DOHH2 (cell line): ENCODE measurements around the gene KCNH6.

ENCODE experiments used
- H3F3A ChIP-seq: fragments of 200-600 bp; sonication (generic), shearing (Covaris generic); 2 replicates; pipeline ENCODE4 v1.6.0; 2016; ENCODE audit warnings: antibody characterized with exemption, mild to moderate bottlenecking; ENCODE audit not compliant: control insufficient read depth, insufficient read depth
- H3K27ac ChIP-seq: fragments of 200-600 bp; sonication (generic); 2 replicates; pipeline ENCODE4 v1.5.1; 2014; ENCODE audit warnings: low read depth, mild to moderate bottlenecking, low read length, moderate library complexity
- H3K27me3 ChIP-seq: fragments of 200-600 bp; sonication (generic); 2 replicates; pipeline ENCODE4 v1.6.1; 2014; ENCODE audit warnings: mild to moderate bottlenecking, low read length, mixed read lengths; ENCODE audit not compliant: control insufficient read depth
- H3K36me3 ChIP-seq: fragments of 200-600 bp; sonication (generic); 2 replicates; pipeline ENCODE4 v1.6.1; 2014; ENCODE audit warnings: mild to moderate bottlenecking, low read length, moderate library complexity, mixed read lengths; ENCODE audit not compliant: control insufficient read depth
- H3K4me1 ChIP-seq: fragments of 200-600 bp; sonication (generic); 2 replicates; pipeline ENCODE4 v1.6.1; 2014; ENCODE audit warnings: mild to moderate bottlenecking, low read length, mixed read lengths; ENCODE audit not compliant: control insufficient read depth
- H3K4me2 ChIP-seq: fragments of 200-600 bp; sonication (generic); 2 replicates; pipeline ENCODE4 v1.6.0; 2014; ENCODE audit warnings: mild to moderate bottlenecking, low read length, moderate library complexity
- H3K4me3 ChIP-seq: fragments of 200-600 bp; sonication (generic); 2 replicates; pipeline ENCODE4 v1.5.1; 2014; ENCODE audit warnings: mild to moderate bottlenecking, low read length, mixed read lengths
- H3K79me2 ChIP-seq: fragments of 200-600 bp; sonication (generic); 2 replicates; pipeline ENCODE4 v1.6.1; 2014; ENCODE audit warnings: mild to moderate bottlenecking, low read length, mixed read lengths; ENCODE audit not compliant: control insufficient read depth
- H3K9me2 ChIP-seq: fragments of 200-600 bp; sonication (generic); replicated peaks from 2 replicates; pipeline ENCODE4 v1.6.1; 2014; ENCODE audit warnings: mild to moderate bottlenecking, low read length, mixed read lengths; ENCODE audit not compliant: control insufficient read depth
- H3K9me3 ChIP-seq: fragments of 200-600 bp; sonication (generic); 2 replicates; pipeline ENCODE4 v1.6.1; 2014; ENCODE audit warnings: antibody characterized with exemption, low read length, mixed read lengths; ENCODE audit not compliant: control insufficient read depth, insufficient read depth
- H4K20me1 ChIP-seq: fragments of 200-600 bp; sonication (generic); 2 replicates; pipeline ENCODE4 v1.6.0; 2014; ENCODE audit warnings: low read depth, mild to moderate bottlenecking, antibody characterized with exemption, low read length, moderate library complexity; ENCODE audit not compliant: control insufficient read depth, insufficient read depth
- CTCF ChIP-seq: fragments of 200-600 bp; sonication (generic); IDR thresholded peaks from one replicate; pipeline ENCODE4 v1.5.1; 2014; ENCODE audit warnings: antibody characterized with exemption, mild to moderate bottlenecking, low read depth, low read length; ENCODE audit not compliant: poor library complexity, severe bottlenecking
- EZH2phosphoT487 ChIP-seq: fragments of 200-600 bp; sonication (generic); IDR thresholded peaks from 2 replicates; pipeline ENCODE4 v1.6.1; 2017; ENCODE audit warnings: borderline replicate concordance, mild to moderate bottlenecking, antibody characterized with exemption, low read length, moderate library complexity, mixed read lengths

KCNH6 gene

DNA sequence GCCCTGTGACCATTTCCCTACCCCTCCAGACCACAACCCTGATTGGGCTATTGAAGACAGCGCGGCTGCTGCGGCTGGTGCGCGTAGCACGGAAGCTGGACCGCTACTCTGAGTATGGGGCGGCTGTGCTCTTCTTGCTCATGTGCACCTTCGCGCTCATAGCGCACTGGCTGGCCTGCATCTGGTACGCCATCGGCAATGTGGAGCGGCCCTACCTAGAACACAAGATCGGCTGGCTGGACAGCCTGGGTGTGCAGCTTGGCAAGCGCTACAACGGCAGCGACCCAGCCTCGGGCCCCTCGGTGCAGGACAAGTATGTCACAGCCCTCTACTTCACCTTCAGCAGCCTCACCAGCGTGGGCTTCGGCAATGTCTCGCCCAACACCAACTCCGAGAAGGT lies 12.5 kb downstream of the KCNH6 start:
- no peaks in the 10 kb centered on the region for H4K20me1 ChIP-seq
- no peaks in the 10 kb centered on the region for H3K4me1 ChIP-seq
- no peak for TF ChIP-seq EZH2phosphoT487
- no peak for TF ChIP-seq CTCF
- peaks cover 20% of the 10 kb centered on the region for H3K27me3 ChIP-seq
- H3K79me2 ChIP-seq = no peaks in the 10 kb centered on the region
- no peak overlapping the region for H3K27ac ChIP-seq
- no peaks in the 10 kb centered on the region for H3K36me3 ChIP-seq
- H3K9me2 ChIP-seq = no peaks in the 10 kb centered on the region
- no peak overlapping the region for H3K4me3 ChIP-seq
- no peak overlapping the region for H3K4me2 ChIP-seq
- H3K9me3 ChIP-seq = no peaks in the 10 kb centered on the region
- H3F3A ChIP-seq = no peaks in the 10 kb centered on the region

DNA sequence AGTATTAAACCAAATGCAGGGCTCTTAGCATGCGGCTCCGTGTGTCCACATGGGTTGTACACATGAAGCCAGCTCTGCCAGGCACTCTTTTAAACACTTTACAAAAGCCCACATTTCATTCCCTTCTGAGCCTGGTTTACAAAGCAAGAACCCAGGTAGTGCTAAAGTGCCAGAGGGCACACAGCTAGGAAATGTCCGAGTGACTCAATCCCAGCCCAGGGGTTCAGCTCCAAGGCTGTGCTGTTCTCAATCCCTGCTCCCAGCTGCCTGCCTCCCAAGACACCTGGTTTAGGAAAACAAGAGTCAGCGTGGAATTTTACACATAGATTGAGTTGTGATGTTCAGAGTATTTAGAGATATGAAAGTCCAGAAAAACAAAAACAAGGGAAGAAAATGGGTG lies 13.8 kb downstream of the KCNH6 start:
- Histone ChIP-seq H3K4me1 (no peaks in the 10 kb centered on the region), H3K79me2 (no peaks in the 10 kb centered on the region), H3K4me3 (no peak overlapping the region), H3F3A (no peaks in the 10 kb centered on the region), H4K20me1 (no peaks in the 10 kb centered on the region), H3K36me3 (no peaks in the 10 kb centered on the region), H3K27ac (no peak overlapping the region), H3K9me2 (no peaks in the 10 kb centered on the region), H3K9me3 (no peaks in the 10 kb centered on the region), H3K4me2 (no peak overlapping the region), H3K27me3 (peaks cover 20% of the 10 kb centered on the region)
- TF ChIP-seq EZH2phosphoT487 (no peak), CTCF (no peak)

DNA sequence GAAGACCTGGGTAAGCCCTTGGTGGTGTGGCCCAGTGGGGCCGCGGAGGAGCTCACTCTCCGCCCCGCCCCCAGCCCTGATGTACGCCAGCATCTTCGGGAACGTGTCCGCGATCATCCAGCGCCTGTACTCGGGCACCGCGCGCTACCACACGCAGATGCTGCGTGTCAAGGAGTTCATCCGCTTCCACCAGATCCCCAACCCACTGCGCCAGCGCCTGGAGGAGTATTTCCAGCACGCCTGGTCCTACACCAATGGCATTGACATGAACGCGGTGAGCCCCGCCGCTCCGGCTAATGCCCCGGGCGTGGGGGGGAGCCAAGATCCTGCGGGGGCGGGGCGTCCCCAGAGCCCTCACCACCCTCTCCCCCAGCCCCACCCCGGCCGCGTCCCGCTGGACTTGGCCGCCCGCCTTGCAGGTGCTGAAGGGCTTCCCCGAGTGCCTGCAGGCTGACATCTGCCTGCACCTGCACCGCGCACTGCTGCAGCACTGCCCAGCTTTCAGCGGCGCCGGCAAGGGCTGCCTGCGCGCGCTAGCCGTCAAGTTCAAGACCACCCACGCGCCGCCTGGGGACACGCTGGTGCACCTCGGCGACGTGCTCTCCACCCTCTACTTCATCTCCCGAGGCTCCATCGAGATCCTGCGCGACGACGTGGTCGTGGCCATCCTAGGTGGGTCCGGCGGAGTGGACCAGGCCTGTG lies 15.0 kb downstream of the KCNH6 start:
- Histone ChIP-seq H3K9me3 (no peaks in the 10 kb centered on the region), H3K4me1 (no peaks in the 10 kb centered on the region), H3K4me2 (no peak overlapping the region), H3K79me2 (no peaks in the 10 kb centered on the region), H3K4me3 (no peak overlapping the region), H4K20me1 (no peaks in the 10 kb centered on the region), H3F3A (no peaks in the 10 kb centered on the region), H3K27ac (no peak overlapping the region), H3K27me3 (peaks cover 20% of the 10 kb centered on the region), H3K9me2 (no peaks in the 10 kb centered on the region), H3K36me3 (no peaks in the 10 kb centered on the region)
- no peak for TF ChIP-seq EZH2phosphoT487
- TF ChIP-seq CTCF = no peak
